ENCODE results near the gene WNK1.
"Not testable (repeated sequence)": the region's sequence is repeated elsewhere in the genome, so short reads cannot be mapped to it uniquely, and the experiment has no call there.

The WNK1 gene

GRCh38 chr12:751999-752694, at the start of gene WNK1:
Gene WNK1 (plus strand): TSS chr12:752579. CDS start chr12:753566, 987 bp downstream.
- FAIRE-seq, result no peak

DNA sequence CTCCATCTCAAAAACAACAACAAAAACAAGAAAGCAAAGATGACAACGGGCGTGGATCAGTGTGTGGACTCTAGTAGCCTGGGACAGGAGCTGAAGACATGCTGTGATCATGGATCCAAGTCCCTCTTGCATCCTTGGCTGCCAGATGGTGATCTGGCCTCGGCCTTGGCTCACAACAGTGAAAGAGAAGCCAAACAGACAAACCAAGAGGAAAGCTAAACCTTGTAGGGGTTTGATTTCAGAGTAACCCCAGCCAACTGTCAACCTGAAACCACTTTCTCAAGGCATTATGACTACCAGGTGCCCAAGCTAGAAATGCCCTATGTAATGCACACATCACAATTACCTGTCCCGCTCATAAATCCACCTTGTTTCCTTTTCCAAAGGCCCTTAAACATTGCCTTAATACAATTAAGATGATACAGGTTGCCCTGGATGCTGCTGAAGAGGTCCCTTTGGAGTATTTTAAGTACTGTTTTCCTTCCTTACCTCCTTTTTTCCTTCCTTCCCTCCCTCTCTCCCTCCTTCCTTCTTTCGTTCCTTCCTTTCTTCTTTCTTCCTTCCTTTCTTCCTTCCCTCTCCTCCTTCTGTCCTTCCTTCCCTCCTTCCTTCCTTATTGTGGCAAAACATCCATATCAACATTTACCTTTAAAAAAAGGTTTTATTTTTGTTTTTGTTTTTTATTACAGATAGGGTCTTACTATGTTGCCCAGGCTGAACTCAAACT, 47.7 kb upstream of the WNK1 start:
- DNase-seq (ENCODE audit: insufficient read length, low spot score) (no peak), FAIRE-seq (no peak)

More at GRCh38 chr12:751999-752694, at the start of gene WNK1:
- DNase-seq (ENCODE audit: insufficient read length, low spot score), result peak; percentile 73

DNA sequence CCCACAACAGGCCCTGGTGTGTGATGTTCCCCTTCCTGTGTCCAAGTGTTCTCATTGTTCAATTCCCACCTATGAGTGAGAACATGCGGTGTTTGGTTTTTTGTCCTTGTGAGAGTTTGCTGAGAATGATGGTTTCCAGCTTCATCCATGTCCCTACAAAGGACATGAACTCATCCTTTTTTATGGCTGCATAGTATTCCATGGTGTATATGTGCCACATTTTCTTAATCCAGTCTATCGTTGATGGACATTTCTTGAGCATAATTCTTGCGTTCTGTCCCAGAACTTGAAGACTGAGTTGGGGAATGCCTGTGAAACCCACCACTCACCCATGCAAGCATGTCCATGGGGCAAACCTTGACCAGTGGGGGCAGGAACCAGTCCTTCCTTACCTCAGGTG, 44.3 kb upstream of the WNK1 start:
- not testable (repeated sequence) for DNase-seq (ENCODE audit: insufficient read length, low spot score); FAIRE-seq

GRCh38 chr12:709455-710020, 42.8 kb upstream of the WNK1 start:
- DNase-seq (ENCODE audit: insufficient read length, low spot score), result no peak
- no peak for FAIRE-seq

- FAIRE-seq (peak; percentile 60), DNase-seq (ENCODE audit: insufficient read length, low spot score) (no peak)
Observed at GRCh38 chr12:712172-712863, 40.1 kb upstream of the WNK1 start.

DNA sequence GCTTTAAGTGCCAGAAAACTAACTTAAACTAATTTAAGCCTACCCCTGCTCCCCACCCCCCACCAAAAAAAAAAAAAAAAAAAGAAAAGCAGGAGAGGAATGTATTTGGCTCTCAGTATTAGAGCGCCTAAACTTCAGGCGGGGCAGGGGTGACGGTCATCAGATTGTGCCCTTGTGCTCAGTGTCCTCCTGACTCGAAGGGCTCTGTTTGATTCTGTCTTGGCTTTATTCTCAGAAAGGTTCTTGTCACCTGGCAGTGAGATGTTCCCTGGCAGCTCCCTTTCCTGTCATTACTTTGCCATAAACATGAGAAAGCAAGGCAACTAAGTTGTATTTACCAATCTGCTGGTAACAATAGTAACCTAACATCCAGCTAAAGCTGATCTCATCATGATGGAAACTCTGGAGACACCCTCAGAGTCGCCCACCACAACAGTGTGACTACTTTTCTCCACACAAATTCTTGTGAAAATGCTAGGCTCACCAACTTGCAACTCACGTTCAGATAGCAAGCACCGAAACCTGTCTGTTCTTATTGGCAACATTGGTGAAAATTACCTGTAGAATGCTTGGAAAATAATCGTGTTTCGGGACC, 39.0 kb upstream of the WNK1 start:
- FAIRE-seq (no peak), DNase-seq (ENCODE audit: insufficient read length, low spot score) (no peak)

DNA sequence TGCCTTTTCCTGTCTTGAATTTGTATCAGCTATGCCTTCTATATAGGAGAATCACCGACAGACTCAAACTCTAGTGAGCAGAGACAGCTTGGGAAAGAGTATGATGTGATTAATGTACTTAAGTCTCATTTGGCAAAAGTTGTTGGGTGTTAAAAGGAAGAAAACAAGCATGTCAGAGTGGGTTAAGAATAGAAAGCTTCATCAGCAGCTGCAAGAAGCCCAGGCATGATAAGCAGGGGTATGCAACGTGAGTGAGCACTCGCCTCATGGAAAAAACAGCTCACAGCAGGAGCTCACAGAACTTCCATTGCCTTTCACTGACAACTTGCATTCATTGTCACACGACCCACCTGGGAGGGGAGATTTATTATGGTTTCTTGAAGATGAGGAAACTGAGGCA, 35.9 kb upstream of the WNK1 start:
- FAIRE-seq (no peak), DNase-seq (ENCODE audit: insufficient read length, low spot score) (no peak)

DNA sequence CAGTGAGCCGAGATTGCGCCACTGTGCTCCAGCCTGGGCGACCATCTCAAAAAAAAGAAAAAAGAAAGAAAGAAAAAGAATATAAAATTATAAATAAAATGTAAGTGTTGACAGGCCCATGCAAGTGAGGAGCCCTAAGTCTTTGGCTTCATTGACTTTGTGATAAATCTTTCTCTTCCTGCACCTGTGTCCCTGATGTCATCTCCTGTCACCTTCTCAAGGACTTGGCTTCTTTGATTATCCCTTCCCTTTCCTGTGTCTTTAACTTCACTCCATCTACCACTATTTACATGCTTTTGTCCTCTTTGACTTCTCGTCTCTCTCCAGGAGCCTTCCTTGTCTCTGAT, 33.6 kb upstream of the WNK1 start:
- DNase-seq (ENCODE audit: insufficient read length, low spot score) (no peak), FAIRE-seq (no peak)

- no peak for FAIRE-seq
- DNase-seq (ENCODE audit: insufficient read length, low spot score), result no peak
Observed at GRCh38 chr12:720231-720941, 32.0 kb upstream of the WNK1 start.

DNA sequence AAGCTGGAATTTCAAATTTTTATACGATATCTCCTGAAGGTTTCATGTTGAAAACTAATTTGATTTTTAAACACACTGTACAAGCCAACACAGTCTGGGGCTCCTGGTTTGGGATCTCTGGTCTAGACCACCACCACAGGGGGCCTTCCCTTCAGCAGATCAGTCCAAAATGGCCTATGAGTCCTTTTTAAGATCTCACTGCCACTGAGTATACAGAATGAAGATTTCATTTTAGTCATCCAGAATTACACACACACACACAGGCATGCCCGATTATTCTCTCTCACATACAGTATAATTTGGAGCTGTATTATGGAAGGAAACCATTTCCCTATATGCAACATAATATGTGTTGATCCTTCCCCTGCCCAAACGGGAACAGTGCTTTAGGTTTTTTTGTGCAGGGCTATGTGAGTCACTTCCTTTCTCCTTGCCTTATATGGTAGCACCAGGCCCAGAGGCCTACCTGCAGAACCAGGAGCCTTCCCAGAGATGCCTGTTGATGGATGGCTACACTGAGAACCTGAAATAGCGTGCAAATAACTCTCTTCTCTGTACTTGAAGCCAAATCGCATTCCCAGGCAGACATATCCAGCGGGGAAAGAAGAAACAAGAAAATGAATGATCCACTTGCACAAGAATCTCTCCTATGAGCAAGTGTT, 28.1 kb upstream of the WNK1 start:
- DNase-seq (ENCODE audit: insufficient read length, low spot score) (no peak), FAIRE-seq (peak; percentile 72)

- no peak for DNase-seq (ENCODE audit: insufficient read length, low spot score)
- no peak for FAIRE-seq
Observed at GRCh38 chr12:725076-725475, 27.3 kb upstream of the WNK1 start.

GRCh38 chr12:726281-727140, 25.9 kb upstream of the WNK1 start:
- FAIRE-seq (no peak), DNase-seq (ENCODE audit: insufficient read length, low spot score) (no peak)

DNA sequence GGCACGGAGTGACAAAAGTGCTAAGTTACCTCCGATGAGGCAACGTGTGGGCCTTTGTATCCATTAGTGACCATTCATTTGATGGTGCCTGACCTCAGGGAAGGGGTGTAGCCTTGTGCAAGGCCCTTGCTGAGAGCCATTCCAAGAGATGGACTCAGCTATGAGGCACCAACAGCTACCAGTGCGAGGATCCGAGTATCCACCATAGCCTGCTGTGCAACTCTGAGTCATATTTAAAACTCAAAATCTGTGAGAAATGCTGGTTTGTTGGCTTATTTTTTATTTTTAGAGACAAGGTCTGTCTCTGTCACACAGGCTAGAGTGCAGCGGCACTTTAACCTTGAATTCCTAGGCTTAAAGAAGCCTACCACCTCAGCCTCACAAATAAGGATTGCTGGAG, 25.1 kb upstream of the WNK1 start:
- no peak for FAIRE-seq

GRCh38 chr12:728781-729180, 23.6 kb upstream of the WNK1 start:
- FAIRE-seq (peak; percentile 21), DNase-seq (ENCODE audit: insufficient read length, low spot score) (no peak)

More for the DNA sequence above, 25.1 kb upstream of the WNK1 start:
- no peak for DNase-seq (ENCODE audit: insufficient read length, low spot score)

DNA sequence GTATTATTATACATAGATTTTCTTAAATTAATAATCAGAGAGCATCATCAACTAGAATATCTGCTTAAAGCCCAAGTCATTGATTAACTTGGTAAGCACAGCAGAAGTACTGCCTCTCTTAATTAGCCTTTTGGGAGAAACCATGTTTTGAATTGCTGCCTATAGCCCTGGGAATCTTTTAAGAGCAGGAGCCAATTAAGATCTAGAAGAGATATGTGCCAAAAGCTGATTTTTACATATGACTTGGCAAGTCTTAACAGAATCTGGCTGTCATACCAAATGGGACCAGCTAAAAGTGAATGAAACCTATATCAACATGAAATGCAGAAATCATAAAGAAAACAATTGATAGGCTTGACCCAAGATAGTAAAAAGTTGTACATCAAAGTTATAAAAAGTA, 23.2 kb upstream of the WNK1 start:
- no peak for FAIRE-seq
- DNase-seq (ENCODE audit: insufficient read length, low spot score), result no peak

- FAIRE-seq, result no peak
Observed at GRCh38 chr12:730550-730949, 21.8 kb upstream of the WNK1 start.

DNA sequence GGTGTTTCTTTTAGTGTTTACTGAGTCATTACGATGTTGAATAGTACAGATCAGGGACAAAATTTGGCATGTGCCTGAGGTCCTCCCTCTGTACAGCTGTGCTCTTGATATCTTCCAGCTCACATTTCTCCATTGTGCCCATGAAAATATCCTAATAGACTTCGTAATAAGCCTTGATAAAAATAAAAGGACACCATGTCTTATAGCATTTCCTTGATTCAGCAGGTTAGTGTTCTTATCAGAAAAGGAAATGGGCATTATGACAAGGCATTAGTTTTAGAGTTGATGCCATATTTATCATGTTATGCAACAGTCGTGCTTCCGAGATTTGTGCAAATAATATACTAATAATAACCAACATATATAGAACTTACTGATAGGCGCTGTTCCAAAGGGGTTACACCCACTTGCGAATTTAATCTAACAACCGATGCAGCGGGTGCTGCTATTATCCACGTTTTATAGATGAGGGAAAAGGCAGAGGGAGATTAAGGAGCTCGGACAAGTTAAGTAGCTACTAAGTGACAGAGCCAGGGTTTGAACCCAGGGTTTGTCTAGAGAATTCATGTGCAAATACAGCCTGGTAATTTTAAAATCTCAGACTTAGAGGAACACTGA, 15.1 kb upstream of the WNK1 start:
- FAIRE-seq (no peak), DNase-seq (ENCODE audit: insufficient read length, low spot score) (no peak)

More at GRCh38 chr12:730550-730949, 21.8 kb upstream of the WNK1 start:
- DNase-seq (ENCODE audit: insufficient read length, low spot score), result no peak

DNA sequence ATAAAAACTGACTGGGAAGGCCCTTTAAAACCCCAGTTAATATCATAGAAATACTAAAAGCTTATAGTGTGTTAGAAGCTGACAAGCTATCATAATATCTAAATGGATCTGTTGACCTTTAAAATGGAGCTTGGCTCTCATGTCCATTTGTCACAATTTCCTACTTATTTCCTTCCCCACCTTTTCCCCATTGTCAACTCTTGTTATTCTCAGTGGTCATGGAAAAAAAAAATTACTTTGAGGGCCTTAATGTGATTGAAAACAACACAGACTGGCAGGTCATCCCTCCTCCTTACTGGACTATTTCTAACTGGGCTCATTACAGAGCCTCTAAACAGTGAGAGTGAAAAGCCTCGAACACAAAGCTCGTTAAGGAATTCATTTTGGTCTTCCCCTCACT, 13.7 kb upstream of the WNK1 start:
- FAIRE-seq (no peak), DNase-seq (ENCODE audit: insufficient read length, low spot score) (no peak)

DNA sequence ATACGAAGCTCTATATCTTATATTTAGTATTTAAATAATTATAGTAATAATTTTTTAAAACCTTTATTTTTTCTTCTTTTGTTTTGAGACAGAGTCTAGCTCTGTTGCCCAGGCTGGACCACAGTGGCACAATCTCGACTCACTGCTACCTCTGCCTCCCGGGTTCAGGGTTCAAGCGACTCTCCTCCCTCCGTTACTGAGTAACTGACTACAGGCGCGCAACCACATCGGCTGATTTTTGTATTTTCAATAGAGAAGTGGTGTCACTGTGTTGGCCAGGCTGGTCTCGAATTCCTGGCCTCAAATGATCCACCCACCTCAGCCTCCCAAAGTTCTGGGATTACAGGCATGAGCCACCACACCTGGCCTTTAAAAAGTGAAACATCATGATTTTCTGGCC, 13.0 kb upstream of the WNK1 start:
- FAIRE-seq, result no peak

More for the DNA sequence above, 13.0 kb upstream of the WNK1 start:
- no peak for DNase-seq (ENCODE audit: insufficient read length, low spot score)

Measured in GM19239 (cell line).